Esophagus muscularis mucosa (tissue), 4 donors: ENCODE data around the gene ZKSCAN8. TPM values are rescaled to one million over a fixed set of nuclear protein-coding genes. Genes with fewer than 3 reads are reported as not detected.

Experiments
- DNase-seq: peaks from one replicate; pipeline ENCODE4 v3.0.0-alpha.2; 2017; ENCODE audit errors: extremely low spot score
- H3K27ac ChIP-seq, 4 donors: fragments of 200-600 bp; sonication (generic); replicated peaks in 1 of 4; 1 replicate in 3 of 4; 2 replicates in 1 of 4; pipeline ENCODE4 v1.5.1; 2016 to 2019; ENCODE audit warnings: mild to moderate bottlenecking in 1 of 4
- H3K27me3 ChIP-seq, 4 donors: fragments of 200-600 bp; sonication (generic); one replicate each; pipeline versions ENCODE4 v1.5.1 to v1.6.0; 2016 to 2019
- H3K36me3 ChIP-seq, 4 donors: fragments of 200-600 bp; sonication (generic); one replicate each; pipeline ENCODE4 v1.5.1; 2016 to 2019
- H3K4me1 ChIP-seq, 4 donors: fragments of 200-600 bp; sonication (generic); one replicate each; pipeline ENCODE4 v1.5.1; 2016 to 2019
- H3K4me3 ChIP-seq, 4 donors: fragments of 200-600 bp; sonication (generic); 1 replicate in 2 of 4; 2 replicates in 2 of 4; pipeline ENCODE4 v1.5.1; 2016 to 2019; ENCODE audit warnings: mild to moderate bottlenecking in 4 of 4, moderate library complexity in 1 of 4
- H3K9me3 ChIP-seq, 4 donors: fragments of 200-600 bp; sonication (generic); 1 replicate in 3 of 4; 2 replicates in 1 of 4; pipeline ENCODE4 v1.5.1; 2016 to 2019
- CTCF ChIP-seq, 3 experiments: fragments of 200-600 bp in 2 of 3; fragments of 450-650 bp in 1 of 3; sonication (generic) in 2 of 3; IDR thresholded peaks; one replicate each; pipeline ENCODE4 v1.5.1; 2017 to 2019; ENCODE audit warnings: antibody characterized with exemption in 3 of 3, mild to moderate bottlenecking in 2 of 3, moderate library complexity in 1 of 3
- EP300 ChIP-seq: sonication (generic); formaldehyde crosslinking; IDR thresholded peaks from one replicate; pipeline ENCODE4 v1.6.1; 2017; ENCODE audit warnings: antibody characterized with exemption
- POLR2A ChIP-seq: fragments of 450-650 bp; IDR thresholded peaks from one replicate; pipeline ENCODE4 v1.6.1; 2017; ENCODE audit warnings: antibody characterized with exemption, moderate library complexity, mild to moderate bottlenecking, low read depth
- POLR2AphosphoS5 ChIP-seq, 2 donors: sonication (generic); formaldehyde crosslinking; IDR thresholded peaks; one replicate each; pipeline ENCODE4 v1.6.1; 2017; ENCODE audit warnings: antibody characterized with exemption in 2 of 2
- WGBS: methylation state at CpG from one replicate; pipeline ENCODE4 v1.1.5; 2018; 5-methylcytosine and 5-hydroxymethylcytosine counted together
- intact Hi-C: fragments of 100-400 bp; cut with DNase I; formaldehyde crosslinking; loops from one replicate; pipeline ENCODE4 v1.15.1; 2023
- total RNA-seq, 4 donors: library from RNA; depleted of rRNA; stranded (reverse); fragments of >200 nt; gene quantifications; one replicate each; pipeline versions ENCODE4 v1.1.0 to v1.2.1, GENCODE V29; 2016

Gene ZKSCAN8
- total RNA-seq, 4 donors from 2014 or later = 18.7 to 21.7 (median 20.8) TPM

GRCh38 chr6:28188111-28188979, 46.7 kb downstream of the ZKSCAN8 start:
- H3K27me3 ChIP-seq = no peaks in the 10 kb centered on the region
- no peak for TF ChIP-seq POLR2AphosphoS5 (IDR thresholded peaks at IDR 0.05)
- no peak for TF ChIP-seq POLR2A
- TF ChIP-seq CTCF (IDR thresholded peaks at IDR 0.05) = no peak
- no peak for TF ChIP-seq EP300
- no peak overlapping the region for H3K27ac ChIP-seq
- H3K4me1 ChIP-seq = no peaks in the 10 kb centered on the region
- peaks cover 0 to 74% (median 53%) of the 10 kb centered on the region in 4 donors for H3K9me3 ChIP-seq
- intact Hi-C loops = no loop called here
- no peak for DNase-seq
- H3K4me3 ChIP-seq = no peak overlapping the region
- WGBS = 74% methylated on average over 6 of the region's 6 CpGs
- no peaks in the 10 kb centered on the region for H3K36me3 ChIP-seq

GRCh38 chr6:28200020-28200419, 58.3 kb downstream of the ZKSCAN8 start:
- Histone ChIP-seq H3K4me3 (no peak overlapping the region), H3K27me3 (peaks cover 0 to 47% (median under 1%) of the 10 kb centered on the region in 4 donors), H3K4me1 (no peaks in the 10 kb centered on the region), H3K27ac (no peak overlapping the region), H3K36me3 (no peaks in the 10 kb centered on the region), H3K9me3 (peaks cover 0 to 33% (median 6%) of the 10 kb centered on the region in 4 donors)
- intact Hi-C loops = no loop called here
- DNase-seq = no peak
- TF ChIP-seq POLR2AphosphoS5 (IDR thresholded peaks at IDR 0.05) (no peak), POLR2A (no peak), CTCF (IDR thresholded peaks at IDR 0.05) (no peak), EP300 (no peak)
- WGBS = 53% methylated on average over 1 of the region's 1 CpG

GRCh38 chr6:28203201-28203600, 61.5 kb downstream of the ZKSCAN8 start:
- peaks cover 0 to 71% (median 19%) of the 10 kb centered on the region in 4 donors for H3K27me3 ChIP-seq
- H3K9me3 ChIP-seq = peaks cover 0 to 17% (median 12%) of the 10 kb centered on the region in 4 donors
- peaks cover 4 to 12% (median 10%) of the 10 kb centered on the region in 4 donors for H3K4me1 ChIP-seq
- H3K4me3 ChIP-seq = no peak overlapping the region
- DNase-seq = no peak
- H3K27ac ChIP-seq = no peak overlapping the region
- TF ChIP-seq POLR2AphosphoS5 (IDR thresholded peaks at IDR 0.05) = no peak
- TF ChIP-seq CTCF (IDR thresholded peaks at IDR 0.05) = no peak
- TF ChIP-seq POLR2A = no peak
- TF ChIP-seq EP300 = no peak
- H3K36me3 ChIP-seq = no peaks in the 10 kb centered on the region
- intact Hi-C loops = no loop called here
- WGBS = 36% methylated on average over 4 of the region's 4 CpGs

GRCh38 chr6:28205879-28206278, 64.2 kb downstream of the ZKSCAN8 start:
- peaks cover 0 to 80% (median 44%) of the 10 kb centered on the region in 4 donors for H3K27me3 ChIP-seq
- TF ChIP-seq CTCF (IDR thresholded peaks at IDR 0.05) = no peak
- no peak for TF ChIP-seq EP300
- TF ChIP-seq POLR2A = no peak
- TF ChIP-seq POLR2AphosphoS5 (IDR thresholded peaks at IDR 0.05) = no peak
- H3K27ac ChIP-seq = no peak overlapping the region
- H3K36me3 ChIP-seq = no peaks in the 10 kb centered on the region
- DNase-seq = no peak
- intact Hi-C loops = no loop called here
- peaks cover 5 to 15% (median 11%) of the 10 kb centered on the region in 4 donors for H3K4me1 ChIP-seq
- no peak overlapping the region for H3K4me3 ChIP-seq
- peaks cover 0 to 17% (median 10%) of the 10 kb centered on the region in 4 donors for H3K9me3 ChIP-seq
- WGBS = 71% methylated on average over 1 of the region's 1 CpG
